NCI-H2171 (cell line): ENCODE measurements around the gene PI4KB.
"Not testable (repeated sequence)": the region's sequence is repeated elsewhere in the genome, so short reads cannot be mapped to it uniquely, and the experiment has no call there.

Experiments used
- DNase-seq: peaks from one replicate; lab custom pipeline; 2025; lab: John Stamatoyannopoulos, UW

PI4KB gene

DNA sequence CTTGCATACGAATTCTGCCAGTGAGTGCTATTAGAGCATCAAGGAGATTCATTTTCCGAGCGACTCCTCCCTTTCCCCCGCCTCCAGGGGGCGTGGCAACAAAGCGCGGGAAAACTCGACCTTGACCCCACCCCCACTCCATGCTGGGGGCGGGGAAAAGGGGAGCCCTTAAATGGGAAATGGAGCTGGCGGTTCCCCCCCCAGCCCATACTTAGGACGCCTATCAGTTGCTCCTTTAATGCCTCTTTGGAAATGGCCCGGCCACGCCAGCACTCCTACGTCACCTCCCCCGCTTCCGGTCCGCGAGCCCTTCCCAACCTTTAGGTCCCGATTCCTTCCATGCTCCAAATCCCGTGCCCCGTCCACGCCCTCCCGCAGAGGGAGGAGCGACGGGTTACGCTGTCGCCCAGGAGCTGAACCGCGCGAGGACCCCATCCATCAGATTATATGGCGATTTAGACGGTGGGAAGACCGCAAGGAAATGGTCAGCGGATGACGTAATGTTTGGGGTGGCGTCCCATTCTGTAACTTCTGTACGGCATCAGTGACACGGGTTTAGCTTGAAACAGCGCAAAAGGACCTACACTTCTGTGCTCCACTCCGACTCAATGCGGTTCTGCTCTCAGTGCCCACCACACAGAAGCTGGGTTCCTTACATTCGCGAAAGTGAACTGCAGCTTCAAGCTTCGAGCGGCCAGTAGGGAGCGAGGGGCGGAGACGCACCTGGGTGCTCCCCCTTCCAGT lies 45.8 kb downstream of the PI4KB start:
- DNase-seq = peak; percentile 97

DNA sequence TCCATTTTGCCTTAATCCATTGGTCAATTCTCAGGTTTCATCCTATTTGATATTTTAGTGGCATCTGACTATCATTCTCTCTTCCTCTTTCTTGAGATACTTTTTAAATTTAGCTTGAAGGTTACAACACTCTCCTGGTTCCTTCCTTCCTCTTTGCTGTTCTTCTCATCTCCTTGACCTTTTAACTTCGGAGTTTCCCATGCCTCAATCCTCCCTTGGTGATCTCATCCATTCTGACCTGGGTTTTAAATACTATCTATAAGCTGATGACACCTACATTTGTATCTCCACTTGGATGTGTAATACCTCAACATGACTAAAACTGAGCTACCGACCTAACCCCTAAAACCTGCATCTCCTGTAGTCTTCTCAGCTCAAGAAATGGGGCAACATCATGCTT lies 50.0 kb downstream of the PI4KB start:
- no peak for DNase-seq

DNA sequence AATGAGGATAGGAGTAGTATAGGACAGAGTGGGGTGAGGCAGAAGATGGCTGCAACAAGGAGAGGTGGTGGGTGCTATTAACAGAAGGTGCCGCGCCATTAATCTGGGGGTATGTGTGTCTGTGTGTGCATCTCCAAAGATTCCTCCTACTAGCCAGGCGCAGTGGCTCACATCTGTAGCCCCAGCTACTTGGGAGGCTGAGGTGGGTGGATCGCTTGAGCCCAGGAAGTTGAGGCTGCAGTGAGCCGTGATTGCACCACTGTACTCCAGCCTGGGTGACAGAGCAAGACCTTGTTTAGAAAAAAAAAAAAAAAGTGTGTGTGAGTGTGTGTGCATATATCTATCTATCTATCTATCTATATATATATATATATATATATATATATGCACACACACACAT lies 51.9 kb downstream of the PI4KB start:
- not testable (repeated sequence) for DNase-seq

DNA sequence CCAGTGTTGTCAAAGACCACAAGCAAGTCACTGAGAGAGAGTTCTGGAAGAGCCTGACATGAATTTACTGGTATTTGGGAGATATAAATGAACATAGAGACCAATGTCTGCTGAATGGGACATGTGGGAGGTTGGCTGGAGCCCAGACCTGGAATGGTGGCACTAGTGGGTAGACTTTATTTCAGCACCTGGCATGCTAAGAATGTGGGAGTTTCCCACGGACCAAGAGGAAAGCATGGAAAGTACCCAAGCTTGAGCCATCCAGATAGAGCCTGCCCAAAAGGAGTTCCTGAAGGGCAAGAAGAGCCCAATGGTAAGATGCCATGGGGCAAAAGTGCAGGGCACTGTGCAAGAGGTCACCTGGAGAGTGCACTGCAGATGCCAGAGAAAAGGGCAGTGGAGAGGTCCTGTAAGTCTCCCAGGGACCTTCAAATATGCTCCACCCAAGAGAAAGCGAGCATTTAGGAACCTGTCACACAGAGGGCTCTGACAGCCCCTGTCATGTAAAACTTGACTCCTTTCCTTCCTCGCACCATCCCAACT lies 53.2 kb downstream of the PI4KB start:
- no peak for DNase-seq

DNA sequence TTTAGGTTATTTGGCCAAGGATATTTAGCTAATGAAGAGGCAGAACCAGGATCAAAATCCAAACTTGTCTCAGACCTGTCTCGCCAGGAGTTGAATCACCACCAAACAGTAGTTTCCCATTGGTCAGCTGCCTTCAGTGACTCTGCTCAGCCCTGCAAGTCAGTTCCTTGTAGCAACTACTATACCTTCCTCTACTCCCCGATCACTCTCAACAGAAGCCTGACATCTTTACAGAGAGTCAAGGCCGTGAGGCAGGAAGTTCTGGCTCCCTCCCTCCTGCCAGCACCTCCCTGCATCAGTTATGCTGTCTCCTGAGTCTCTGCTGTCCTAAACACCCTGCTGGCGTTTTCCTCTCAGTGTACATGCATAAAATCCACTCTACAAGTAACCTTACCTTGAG lies 59.5 kb downstream of the PI4KB start:
- no peak for DNase-seq

DNA sequence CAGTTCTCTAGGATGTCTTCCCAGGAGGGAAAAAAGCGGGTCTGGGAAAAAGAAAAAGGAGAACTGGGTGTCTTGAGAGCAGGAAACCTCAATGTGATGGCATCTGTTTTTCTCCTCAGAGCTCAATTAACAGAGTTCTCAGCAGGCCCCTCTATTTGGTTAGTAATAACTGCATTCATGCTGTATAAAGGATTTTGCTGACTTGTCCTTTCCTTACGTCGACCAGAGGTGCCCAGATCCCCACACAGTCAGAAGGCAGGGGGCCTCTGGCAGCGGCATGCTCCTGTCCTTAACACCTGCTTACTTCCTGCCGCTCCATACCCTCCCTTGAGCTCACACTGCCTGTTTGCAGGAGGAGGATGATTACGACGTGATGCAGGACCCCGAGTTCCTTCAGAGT lies 60.4 kb downstream of the PI4KB start:
- no peak for DNase-seq

DNA sequence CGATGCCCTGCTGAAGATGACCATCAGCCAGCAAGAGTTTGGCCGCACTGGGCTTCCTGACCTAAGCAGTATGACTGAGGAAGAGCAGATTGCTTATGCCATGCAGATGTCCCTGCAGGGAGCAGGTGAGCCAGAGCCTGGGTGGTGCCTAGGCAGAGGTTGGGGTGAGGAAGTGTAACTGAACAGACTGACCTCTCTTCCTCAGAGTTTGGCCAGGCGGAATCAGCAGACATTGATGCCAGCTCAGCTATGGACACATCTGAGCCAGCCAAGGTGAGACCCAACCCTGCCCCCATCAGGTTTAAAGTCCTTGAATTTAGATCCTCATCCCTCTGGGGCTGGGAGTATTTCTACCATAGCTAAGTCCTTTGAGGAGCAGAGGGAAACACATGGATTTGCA lies 60.9 kb downstream of the PI4KB start:
- DNase-seq = no peak

DNA sequence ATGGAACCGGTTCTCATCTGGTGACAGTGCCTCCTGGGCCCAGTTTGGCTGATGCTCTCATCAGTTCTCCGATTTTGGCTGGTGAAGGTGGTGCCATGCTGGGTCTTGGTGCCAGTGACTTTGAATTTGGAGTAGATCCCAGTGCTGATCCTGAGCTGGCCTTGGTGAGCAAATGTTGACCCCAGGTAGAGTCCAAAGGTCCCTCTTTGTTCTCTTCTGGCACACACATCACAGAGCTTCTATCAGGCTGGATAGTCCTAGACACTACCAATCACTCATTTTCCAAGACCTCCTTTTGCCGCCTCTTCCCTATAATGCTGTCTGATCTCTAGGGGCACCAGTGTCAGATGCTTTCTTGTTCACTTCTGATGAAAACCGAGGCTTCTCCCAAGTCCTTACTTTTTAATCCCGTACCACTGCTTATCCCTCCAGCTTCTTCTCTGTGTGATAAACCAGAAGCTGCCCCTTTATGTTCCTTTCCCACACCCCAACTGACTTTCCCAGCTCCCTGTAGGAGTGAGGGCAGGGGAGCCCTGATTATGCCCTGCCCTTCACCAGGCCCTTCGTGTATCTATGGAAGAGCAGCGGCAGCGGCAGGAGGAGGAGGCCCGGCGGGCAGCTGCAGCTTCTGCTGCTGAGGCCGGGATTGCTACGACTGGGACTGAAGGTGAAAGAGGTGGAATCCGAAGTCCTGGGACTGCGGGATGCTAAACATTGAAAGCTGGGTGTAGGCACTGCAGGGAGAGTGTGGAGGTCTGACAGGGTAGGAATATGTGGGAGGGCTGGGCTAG lies 61.6 kb downstream of the PI4KB start:
- no peak for DNase-seq

DNA sequence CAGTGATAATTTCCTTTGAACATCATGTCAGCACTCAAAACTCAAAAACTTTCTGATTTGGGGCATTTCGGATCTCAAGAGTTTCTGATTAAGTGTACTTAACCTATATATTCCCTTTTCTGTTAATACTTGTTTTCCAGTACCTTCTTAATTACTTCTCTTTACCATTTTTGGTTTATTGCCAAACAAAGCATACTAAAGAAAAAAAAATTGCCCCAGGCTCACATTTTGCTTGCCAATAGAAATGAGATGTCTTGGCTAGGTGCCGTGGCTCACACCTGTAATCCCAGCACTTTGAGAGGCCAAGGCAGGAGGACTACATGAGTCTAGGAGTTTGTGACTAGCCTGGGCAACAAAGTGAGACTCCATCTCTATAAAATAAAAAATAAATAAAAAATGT lies 67.9 kb downstream of the PI4KB start:
- no peak for DNase-seq

DNA sequence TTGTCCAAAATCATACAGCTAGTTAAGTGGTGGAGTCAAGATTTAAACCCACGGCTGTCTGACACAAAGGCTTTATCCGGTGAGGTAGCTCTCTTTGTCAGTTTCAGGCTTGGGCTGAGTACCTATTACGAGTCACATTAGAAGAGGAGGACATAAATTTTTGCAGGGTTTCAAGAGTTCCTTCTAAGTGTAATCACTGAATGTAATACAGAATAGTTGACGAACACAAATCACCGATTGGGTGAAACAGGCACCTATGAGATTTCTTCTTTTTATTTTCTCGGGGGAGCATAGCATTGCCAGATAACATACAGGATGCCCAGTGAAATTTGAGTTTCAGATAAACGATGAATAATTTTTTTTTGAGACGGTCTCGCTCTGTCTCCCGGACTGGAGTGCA lies 71.8 kb downstream of the PI4KB start:
- no peak for DNase-seq

DNA sequence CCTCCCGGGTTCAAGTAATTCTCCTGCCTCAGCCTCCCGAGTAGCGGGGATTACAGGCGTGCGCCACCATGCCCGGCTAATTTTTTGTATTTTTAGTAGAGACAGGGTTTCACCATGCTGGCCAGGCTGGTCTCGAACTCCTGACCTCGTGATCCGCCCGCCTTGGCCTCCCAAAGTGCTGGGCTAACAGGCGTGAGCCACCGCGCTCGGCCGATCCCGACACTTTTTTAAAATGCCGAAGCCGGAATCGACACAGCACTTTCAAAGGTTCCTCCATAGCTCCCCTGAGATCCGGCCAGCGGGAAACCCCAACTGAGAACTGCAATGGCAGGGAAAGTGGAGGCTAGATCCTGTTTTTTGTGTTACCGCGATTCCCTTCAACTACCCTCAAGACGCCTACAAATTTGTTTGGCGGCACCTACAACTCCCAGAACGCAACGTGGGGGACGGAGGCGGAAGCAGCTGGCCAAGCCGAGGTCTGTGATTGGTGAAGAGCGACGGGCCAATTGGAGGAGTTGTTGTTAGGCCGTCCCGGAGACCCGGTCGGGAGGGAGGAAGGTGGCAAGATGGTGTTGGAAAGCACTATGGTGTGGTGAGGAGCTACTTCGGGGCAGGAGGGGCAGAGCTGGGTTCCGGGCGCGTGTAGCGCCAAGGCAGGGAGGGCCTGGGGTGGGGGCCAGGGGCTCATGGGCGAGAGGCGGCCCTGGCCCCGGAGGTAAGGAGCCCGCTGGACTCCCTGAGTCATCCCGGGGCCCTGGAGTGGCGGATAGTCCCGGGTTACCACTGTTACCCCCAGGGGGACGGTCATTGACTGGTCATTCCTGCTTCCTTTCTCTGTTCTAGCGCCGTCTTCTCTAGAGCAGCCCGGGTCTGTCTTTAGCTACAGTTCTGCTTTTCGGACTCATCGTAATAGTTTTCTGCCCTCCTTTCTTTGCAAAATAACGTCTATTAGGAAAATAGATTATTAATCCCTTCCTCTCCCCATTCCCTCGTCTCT lies 72.7 kb downstream of the PI4KB start, which contains the start of gene PSMD4:
Gene PSMD4, plus strand, starts transcription at position 518 of the 997 bp plus-strand sequence. Its CDS starts 49 bp downstream, at position 567.
- DNase-seq = peak; percentile 92

DNA sequence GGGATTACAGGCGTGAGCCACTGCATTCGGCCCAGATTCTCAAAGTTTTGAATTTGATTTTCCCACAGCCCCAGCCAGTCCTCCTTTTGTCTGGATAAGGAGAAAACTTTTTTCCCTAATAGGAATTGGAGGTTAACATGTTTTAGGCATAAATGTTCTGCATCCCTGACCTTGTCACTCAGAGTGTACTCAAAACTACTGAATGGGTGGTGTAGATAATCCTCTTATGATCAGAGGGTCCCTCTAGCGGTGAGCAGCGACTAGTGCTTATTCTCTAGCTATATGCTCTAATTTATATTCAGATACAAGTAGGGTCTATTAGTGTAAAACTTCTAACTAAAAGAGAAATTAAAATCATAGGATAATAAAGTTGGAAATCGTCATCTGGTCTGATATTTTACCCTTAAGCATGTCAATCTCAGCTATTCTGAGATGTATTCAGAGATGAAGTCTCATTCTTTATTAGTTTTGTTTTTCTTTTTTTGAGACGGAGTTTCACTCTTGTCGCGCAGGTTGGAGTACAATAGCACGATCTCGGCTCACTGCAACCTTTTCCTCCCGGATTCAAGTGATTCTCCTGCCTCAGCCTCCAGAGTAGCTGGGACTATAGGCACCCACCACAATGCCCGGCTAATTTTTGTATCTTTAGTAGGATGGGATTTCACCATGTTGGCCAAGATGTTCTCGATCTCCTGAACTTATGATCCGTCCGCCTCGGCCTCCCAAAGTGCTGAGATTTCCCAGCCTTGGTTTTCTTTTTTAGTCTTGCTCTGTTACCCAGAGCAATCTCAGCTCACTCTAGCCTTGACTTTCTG lies 75.4 kb downstream of the PI4KB start:
- DNase-seq = peak; percentile 62

DNA sequence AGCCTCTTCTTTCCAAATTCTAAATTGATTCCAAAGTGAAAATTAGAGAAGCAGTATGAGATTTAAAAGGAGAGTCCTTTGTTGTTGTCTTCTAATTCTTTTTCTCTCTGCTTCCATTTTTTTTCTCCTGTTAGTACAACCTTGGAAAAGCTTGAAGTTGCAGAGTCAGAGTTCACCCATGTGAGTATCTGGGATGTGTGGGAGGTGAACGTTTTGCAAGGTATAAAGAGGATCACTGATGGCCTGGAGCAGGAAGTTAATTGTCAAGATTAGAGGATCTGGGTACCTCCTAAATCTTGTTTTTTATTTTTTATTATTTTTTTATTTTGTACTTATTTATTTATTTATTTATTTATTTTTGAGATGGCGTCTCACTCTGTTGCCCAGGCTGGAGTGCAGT lies 80.4 kb downstream of the PI4KB start:
- no peak for DNase-seq

DNA sequence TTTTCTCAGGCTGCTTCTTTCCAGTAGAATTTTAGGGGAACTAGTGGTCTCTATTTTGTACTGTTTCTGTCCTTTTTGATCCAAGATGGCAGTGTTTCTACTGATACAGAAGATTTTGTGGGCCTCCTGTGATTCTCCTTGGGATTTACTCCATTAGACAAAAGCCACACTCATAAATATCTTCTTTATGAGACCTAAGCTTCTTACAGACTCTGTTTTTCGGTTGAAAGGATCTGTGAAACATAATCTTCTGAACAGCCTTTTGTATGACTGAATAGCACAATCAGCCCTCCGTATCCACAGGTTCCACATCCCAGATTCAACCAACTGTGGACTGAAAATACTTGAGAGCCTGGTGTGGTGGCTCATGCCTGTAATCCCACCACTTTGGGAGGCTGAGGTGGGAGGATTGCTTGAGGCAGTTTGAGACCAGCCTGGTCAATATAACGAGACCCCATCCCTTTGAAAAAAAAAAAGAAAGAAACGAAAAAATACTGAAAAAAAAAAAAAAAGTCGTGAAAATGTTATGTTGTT lies 83.5 kb downstream of the PI4KB start:
- no peak for DNase-seq

DNA sequence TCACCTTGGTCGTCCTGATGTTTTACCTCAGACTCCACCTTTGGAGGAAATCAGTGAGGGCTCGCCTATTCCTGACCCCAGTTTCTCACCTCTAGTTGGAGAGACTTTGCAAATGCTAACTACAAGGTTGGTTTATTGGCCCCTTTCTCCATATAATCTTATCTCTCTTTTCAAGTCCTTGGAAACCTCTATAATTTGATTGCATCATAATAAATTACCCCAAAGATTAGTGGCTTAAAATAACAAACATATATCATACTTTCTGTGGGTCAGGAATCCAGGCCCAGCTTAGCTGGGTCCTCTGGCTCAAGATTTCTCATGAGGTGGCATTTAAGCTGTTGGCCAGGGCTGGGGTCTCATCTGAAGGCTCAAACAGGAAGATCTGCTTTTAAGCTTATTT lies 84.8 kb downstream of the PI4KB start:
- no peak for DNase-seq
